Hematopoietic multipotent progenitor cell (in vitro differentiated cells): Measurements from ENCODE around the gene DCAF4. TPM values are rescaled to one million over a fixed set of nuclear protein-coding genes. Genes with fewer than 3 reads are reported as not detected.

Experiments
- total RNA-seq: library from RNA; depleted of rRNA; stranded (reverse); fragments of >200 nt; gene quantifications from one replicate; pipeline ENCODE4 v1.2.3, GENCODE V29; 2012

The DCAF4 gene
- total RNA-seq, 1 donor: 10.2 TPM

Other genes starting within 250 kb of the DCAF4 start
- gene DPF3, start 32.4 kb upstream of the DCAF4 start, total RNA-seq: under 0.01 TPM
- gene ZFYVE1, start 100.6 kb downstream of the DCAF4 start, total RNA-seq: 22.9 TPM
- gene RBM25, start 132.1 kb downstream of the DCAF4 start, total RNA-seq: 22.4 TPM
- 43.6 TPM for gene PSEN1, start 210.0 kb downstream of the DCAF4 start, total RNA-seq